ENCODE measurements around the gene UBE2V1.

The UBE2V1 gene

DNA sequence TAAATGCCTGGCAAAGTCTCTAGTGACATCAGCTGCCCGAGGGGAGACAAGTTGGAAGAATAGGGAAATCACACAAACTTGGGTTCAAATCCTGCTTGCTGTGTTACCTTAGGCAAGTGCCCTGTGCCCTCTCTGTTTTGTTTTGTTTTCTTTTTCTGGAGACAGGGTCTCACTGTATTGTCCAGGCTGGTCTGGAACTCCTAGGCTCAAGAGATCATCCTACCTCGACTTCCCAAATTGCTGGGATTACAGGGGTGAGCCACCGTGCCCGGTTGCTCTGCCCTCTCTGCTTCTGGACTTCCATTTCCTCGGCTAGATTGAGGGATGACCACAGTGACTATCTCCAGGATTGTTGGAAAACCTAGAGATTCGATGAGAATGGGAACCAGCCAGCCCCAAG, 74.8 kb downstream of the UBE2V1 start:
- no peak for TF ChIP-seq POLR2A (IDR thresholded peaks at IDR 0.05; ENCODE audit: low read depth, low read length)
- FAIRE-seq (no peak), DNase-seq (ENCODE audit: insufficient read length, low spot score) (no peak)

- DNase-seq (ENCODE audit: insufficient read length, low spot score) (no peak), FAIRE-seq (no peak)
- no peak for TF ChIP-seq POLR2A (IDR thresholded peaks at IDR 0.05; ENCODE audit: low read depth, low read length)
Measured at GRCh38 chr20:50037575-50037974, 75.4 kb downstream of the UBE2V1 start.

- FAIRE-seq (no peak), DNase-seq (ENCODE audit: insufficient read length, low spot score) (no peak)
- TF ChIP-seq POLR2A (IDR thresholded peaks at IDR 0.05; ENCODE audit: low read depth, low read length), result no peak
Measured at GRCh38 chr20:50037123-50037522, 75.8 kb downstream of the UBE2V1 start.

DNA sequence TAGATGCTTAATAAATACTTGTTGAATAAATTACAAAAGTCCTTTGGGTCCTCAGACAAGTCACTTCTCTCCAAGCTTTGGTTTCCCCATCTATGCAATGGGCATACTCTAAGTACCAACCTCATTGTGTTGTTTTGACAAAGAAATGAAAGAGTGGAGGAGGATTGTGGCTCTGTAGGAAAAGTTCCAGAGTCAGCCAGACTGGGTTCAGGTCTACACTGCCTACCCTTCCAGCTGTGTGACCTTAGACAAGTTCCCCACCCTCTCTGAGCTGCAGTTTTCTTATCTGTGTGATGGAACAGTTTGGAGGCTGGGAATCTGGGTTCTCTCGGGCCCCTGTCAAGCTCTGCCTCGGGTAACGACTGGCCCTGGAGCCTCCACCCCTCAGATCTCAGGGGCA, 76.2 kb downstream of the UBE2V1 start:
- DNase-seq (ENCODE audit: insufficient read length, low spot score), result no peak
- no peak for FAIRE-seq
- no peak for TF ChIP-seq POLR2A (IDR thresholded peaks at IDR 0.05; ENCODE audit: low read depth, low read length)

- FAIRE-seq (no peak), DNase-seq (ENCODE audit: insufficient read length, low spot score) (peak; percentile 89)
- no peak; the same call in 1 of the 2 replicates for TF ChIP-seq POLR2A (IDR thresholded peaks at IDR 0.05; ENCODE audit: low read depth, low read length)
Measured at GRCh38 chr20:50034567-50035180, 78.3 kb downstream of the UBE2V1 start.

DNA sequence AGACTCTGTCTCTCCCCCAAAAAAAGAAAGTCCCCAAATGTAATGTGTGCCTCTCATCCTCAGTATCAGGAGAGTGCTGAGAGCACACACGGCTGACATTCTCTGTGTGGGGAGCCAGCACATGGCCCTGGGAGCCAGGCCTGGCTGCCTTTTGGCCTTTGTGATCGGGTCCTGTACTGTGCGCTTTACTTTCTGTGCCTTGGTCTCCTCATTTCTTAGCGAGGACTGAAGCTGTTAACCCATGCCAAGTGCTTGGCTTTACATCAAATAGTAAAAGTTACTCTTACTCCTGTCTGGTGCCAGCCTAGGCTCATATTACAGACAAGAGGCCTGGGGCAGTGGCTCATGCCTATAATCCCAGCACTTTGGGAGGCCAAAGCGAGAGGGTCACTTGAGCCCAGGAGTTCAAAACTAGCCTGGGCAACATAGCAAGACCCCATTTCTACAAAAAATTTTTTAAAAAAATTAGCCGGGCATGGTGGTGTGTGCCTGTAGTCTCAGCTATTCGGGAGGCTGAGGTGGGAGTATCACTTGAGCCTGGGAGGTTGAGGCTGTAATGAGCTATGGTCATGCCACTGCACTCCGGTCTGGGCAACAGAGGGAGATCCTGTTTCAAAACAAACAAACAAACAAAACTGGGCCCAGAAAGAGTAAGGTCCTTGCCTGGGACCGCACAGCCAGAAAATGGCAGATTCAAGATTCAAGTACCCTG, 79.8 kb downstream of the UBE2V1 start:
- DNase-seq (ENCODE audit: insufficient read length, low spot score) (no peak), FAIRE-seq (no peak)
- TF ChIP-seq POLR2A (IDR thresholded peaks at IDR 0.05; ENCODE audit: low read depth, low read length), result no peak
